ENCODE results near the gene NIT2. TPM values are rescaled to one million over a fixed set of nuclear protein-coding genes. Genes with fewer than 3 reads are reported as not detected.

NIT2 gene
- total and polyA plus RNA-seq, 9 of the 15 experiments (the other 6 are each of a cell fraction or from before 2014, with no cell fraction given), result 11.4 to 62.2 (median 22.1) TPM

GRCh38 chr3:100400780-100401673 is 66.5 kb downstream of the NIT2 start, which contains the start of the genes LNP1 and TOMM70 (continued):
- TF ChIP-seq ESRRA (IDR thresholded peaks at IDR 0.05; ENCODE audit: borderline replicate concordance, low read depth), result peak; percentile 78; the same call in 1 of the 2 replicates
- TF ChIP-seq LEF1 (IDR thresholded peaks at IDR 0.05), result 0 out of 2 replicates have a peak, but pooled peaks have one; percentile 27
- no peak for TF ChIP-seq E2F4 (CRISPR knock-in tag; IDR thresholded peaks at IDR 0.05; ENCODE audit: low read depth)
- TF ChIP-seq POLR2G (IDR thresholded peaks at IDR 0.05; ENCODE audit: low read depth, low read length), result peak; percentile 79
- no peak; the same call in 1 of the 2 replicates for TF ChIP-seq ZNF316 (IDR thresholded peaks at IDR 0.05)
- TF ChIP-seq GTF2F1 (IDR thresholded peaks at IDR 0.05; ENCODE audit: low read depth, low read length), result peak; percentile 82
- no peak for TF ChIP-seq ZNF584 (CRISPR knock-in tag; IDR thresholded peaks at IDR 0.05; ENCODE audit: low read depth)

- ChIA-PET CTCF (ENCODE audit: low intra/inter-chr PET ratio) (no interaction called here), POLR2A (interaction anchor here (0.6 to 2.3 kb wide), 28 partner anchors 9 to 1353 kb away, joined by 3 to 18 read pairs (median 4); partner anchors contain the start of gene NIT2)
- peak overlapping the region; percentile 96 for H2AFZ ChIP-seq (ENCODE audit: low read depth, low read length)
- H3K79me2 ChIP-seq (ENCODE audit: control insufficient read depth, insufficient read depth, low read length), result peaks cover 86% of the 10 kb centered on the region
- H3K4me2 ChIP-seq (ENCODE audit: insufficient read depth, low read length), result peak overlapping the region; percentile 95
- H3K27ac ChIP-seq (ENCODE audit: extremely low read depth, low read depth, low read length), result peak overlapping the region; percentile 98
- peaks cover 2% of the 10 kb centered on the region; the same call in 1 of the 2 replicates for H4K20me1 ChIP-seq (replicated peaks; ENCODE audit: control insufficient read depth, insufficient read depth, low read length)
- peaks cover 19% of the 10 kb centered on the region; the same call in 1 of the 3 replicates for H3K36me3 ChIP-seq (ENCODE audit: control insufficient read depth, insufficient read depth, low read length)
- DNase-seq (ENCODE audit: extremely low read depth in 1 of 4, low spot score in 3 of 4), result peak in 3 of 4 experiments; percentile 11 to 57 (median 23)
- BruUV-seq (replicated peaks), result TSS peak; percentile 84
- peak overlapping the region; percentile 97 for H3K4me3 ChIP-seq
- intact Hi-C loops (cut with micrococcal nuclease), result loop anchor here (5.0 to 10.0 kb wide), 4 partner anchors 51 to 1283 kb away; partner anchors contain the start of genes RPL24, TBC1D23 and TFG
- ATAC-seq, result peak; percentile 49
- H3K9ac ChIP-seq (ENCODE audit: insufficient read depth in 1 of 2, low read depth in 2 of 2, low read length in 2 of 2), result peak overlapping the region; percentile 96 to 98
- H3K9me1 ChIP-seq (ENCODE audit: control insufficient read depth, insufficient read depth, low read length), result no peaks in the 10 kb centered on the region
- no peak for FAIRE-seq
- no peaks in the 10 kb centered on the region for H3K27me3 ChIP-seq (ENCODE audit: control insufficient read depth in 2 of 2, insufficient read depth in 2 of 2, low read length in 2 of 2)
- H3K4me1 ChIP-seq (replicated peaks in 1 of 2; ENCODE audit: control insufficient read depth in 2 of 2, insufficient read depth in 2 of 2, low read length in 2 of 2), result peaks cover 0 to 3% of the 10 kb centered on the region in 2 experiments; a peak in 3 of 5 replicates
- 0% methylated on average over 19 of the region's 23 CpGs for WGBS (ENCODE audit: insufficient coverage, low coverage, missing lambda C conversion rate)
- no peaks in the 10 kb centered on the region for H3K9me3 ChIP-seq (replicated peaks; ENCODE audit: control insufficient read depth, insufficient read depth, low read depth, low read length)
- in situ Hi-C loops (cut with MboI), result no loop called here
- TF ChIP-seq ZFPM2 (CRISPR knock-in tag; IDR thresholded peaks at IDR 0.05) (no peak), MEF2D (tag; conservative IDR thresholded peaks at IDR 0.05; ENCODE audit: low read depth) (0 out of 2 replicates have a peak, but pooled peaks have one; percentile 35), BCLAF1 (IDR thresholded peaks at IDR 0.05; ENCODE audit: borderline replicate concordance in 1 of 2, control insufficient read depth in 1 of 2, low read depth in 2 of 2, low read length in 1 of 2) (no peak), ZNF589 (CRISPR knock-in tag; IDR thresholded peaks at IDR 0.05; ENCODE audit: low read depth) (peak; percentile 36; the same call in 1 of the 2 replicates), CREB1 (IDR thresholded peaks at IDR 0.05) (0 out of 2 replicates have a peak, but pooled peaks have one; percentile 4), CREB1 (CRISPR knock-in tag; IDR thresholded peaks at IDR 0.05) (no peak), HMBOX1 (IDR thresholded peaks at IDR 0.05) (0 out of 2 replicates have a peak, but pooled peaks have one; percentile 41)
Observed at GRCh38 chr3:100401674-100402041, 67.1 kb downstream of the NIT2 start.
